ENCODE results near the gene APOBEC3C.

GRCh38 chr22:38984224-38984623 lies 29.8 kb upstream of the APOBEC3C start:
- TF ChIP-seq CTCF (IDR thresholded peaks at IDR 0.05) (no peak), EP300 (IDR thresholded peaks at IDR 0.05) (no peak), POLR2A (IDR thresholded peaks at IDR 0.05) (no peak)

Measured in stomach (tissue), 4 donors.